HG02973 (cell line): ENCODE measurements around the gene WDR72.
"Not testable (repeated sequence)": the region's sequence is repeated elsewhere in the genome, so short reads cannot be mapped to it uniquely, and the experiment has no call there.

Source experiments
- ATAC-seq: cut with Tn5 transposase; IDR thresholded peaks from one replicate; pipeline ENCODE4 v1.9.1; 2021; ENCODE audit warnings: moderate library complexity; ENCODE audit not compliant: unreplicated experiment

WDR72 gene

GRCh38 chr15:53710906-53711305 lies 48.6 kb downstream of the WDR72 start:
- ATAC-seq = no peak

GRCh38 chr15:53709821-53710220 lies 49.6 kb downstream of the WDR72 start:
- no peak for ATAC-seq

- no peak for ATAC-seq
These were observed 64.1 kb downstream of the WDR72 start for GRCh38 chr15:53695365-53695764.

GRCh38 chr15:53694476-53694874 lies 65.0 kb downstream of the WDR72 start:
- ATAC-seq = no peak

- no peak for ATAC-seq
These were observed 65.6 kb downstream of the WDR72 start for GRCh38 chr15:53693729-53694475.

- ATAC-seq = not testable (repeated sequence)
These were observed 75.3 kb downstream of the WDR72 start for GRCh38 chr15:53684162-53684561.

- no peak for ATAC-seq
These were observed 78.4 kb downstream of the WDR72 start for GRCh38 chr15:53681056-53681455.

GRCh38 chr15:53675832-53676231 lies 83.6 kb downstream of the WDR72 start:
- no peak for ATAC-seq

- no peak for ATAC-seq
These were observed 87.9 kb downstream of the WDR72 start for GRCh38 chr15:53671545-53671944.

GRCh38 chr15:53670701-53671100 lies 88.8 kb downstream of the WDR72 start:
- ATAC-seq = no peak

- ATAC-seq = no peak
These were observed 93.5 kb downstream of the WDR72 start for GRCh38 chr15:53665930-53666329.

- ATAC-seq = no peak
These were observed 100.5 kb downstream of the WDR72 start for GRCh38 chr15:53658827-53659555.

GRCh38 chr15:53658255-53658654 lies 101.2 kb downstream of the WDR72 start:
- ATAC-seq = no peak

- ATAC-seq = no peak
These were observed 110.5 kb downstream of the WDR72 start for GRCh38 chr15:53648934-53649333.

GRCh38 chr15:53644660-53645059 lies 114.8 kb downstream of the WDR72 start:
- ATAC-seq = no peak

- ATAC-seq = no peak
These were observed 124.9 kb downstream of the WDR72 start for GRCh38 chr15:53634517-53635106.

GRCh38 chr15:53627279-53627678 lies 132.2 kb downstream of the WDR72 start:
- no peak for ATAC-seq

GRCh38 chr15:53625962-53626845 lies 133.3 kb downstream of the WDR72 start:
- no peak for ATAC-seq

GRCh38 chr15:53625260-53625659 lies 134.2 kb downstream of the WDR72 start:
- no peak for ATAC-seq

GRCh38 chr15:53618461-53618860 lies 141.0 kb downstream of the WDR72 start:
- ATAC-seq = no peak
